Mesothelial cell of epicardium (in vitro differentiated cells): ENCODE results near the gene RAD51B. TPM values are rescaled to one million over a fixed set of nuclear protein-coding genes. Genes with fewer than 3 reads are reported as not detected.

ENCODE experiments used
- DNase-seq, 2 experiments: peaks; one replicate each; pipeline ENCODE4 v3.0.0; 2021; ENCODE audit warnings: low spot score in 2 of 2; ENCODE audit not compliant: unreplicated experiment in 2 of 2
- H3K27ac Mint-ChIP-seq: 2 replicates; pipeline ENCODE4 v1.8.0; 2021; ENCODE audit warnings: mixed read lengths
- H3K27me3 Mint-ChIP-seq: 2 replicates; pipeline ENCODE4 v1.8.0; 2021; ENCODE audit warnings: low read depth, mixed read lengths
- H3K36me3 Mint-ChIP-seq: 2 replicates; pipeline ENCODE4 v1.8.0; 2021; ENCODE audit warnings: mixed read lengths
- H3K4me1 Mint-ChIP-seq: 2 replicates; pipeline ENCODE4 v1.8.0; 2021; ENCODE audit warnings: mixed read lengths
- H3K4me3 Mint-ChIP-seq: 2 replicates; pipeline ENCODE4 v1.8.0; 2021; ENCODE audit warnings: mild to moderate bottlenecking, moderate library complexity, mixed read lengths
- H3K9me3 Mint-ChIP-seq: 2 replicates; pipeline ENCODE4 v1.8.0; 2021; ENCODE audit warnings: mixed read lengths
- CTCF ChIP-seq: fragments of 200-600 bp; sonication (generic); IDR thresholded peaks from one replicate; pipeline ENCODE4 v1.5.0; 2021; ENCODE audit warnings: antibody characterized with exemption; ENCODE audit not compliant: unreplicated experiment
- total RNA-seq: library from RNA; stranded (reverse); gene quantifications from 3 replicates; pipeline ENCODE4 v1.2.1, GENCODE V29; 2021

RAD51B gene
- total RNA-seq, 1 donor from 2014 or later, result 34.7 TPM

- Mint-ChIP-seq H3K27me3 (no peaks in the 10 kb centered on the region), H3K9me3 (peaks cover 12% of the 10 kb centered on the region), H3K36me3 (no peaks in the 10 kb centered on the region), H3K4me1 (peaks cover 40% of the 10 kb centered on the region), H3K27ac (peak overlapping the region; percentile 87), H3K4me3 (no peak overlapping the region)
- TF ChIP-seq CTCF, result no peak
- no peak for DNase-seq
These were observed 391.8 kb downstream of the RAD51B start for GRCh38 chr14:68211421-68211820.

- Mint-ChIP-seq H3K9me3 (peaks cover 11% of the 10 kb centered on the region), H3K4me3 (no peak overlapping the region), H3K27ac (no peak overlapping the region), H3K27me3 (no peaks in the 10 kb centered on the region), H3K36me3 (no peaks in the 10 kb centered on the region), H3K4me1 (peaks cover 43% of the 10 kb centered on the region)
- DNase-seq, result no peak
- no peak for TF ChIP-seq CTCF
These were observed 392.3 kb downstream of the RAD51B start for GRCh38 chr14:68211886-68212285.

GRCh38 chr14:68212361-68212760 is 392.8 kb downstream of the RAD51B start:
- Mint-ChIP-seq H3K27me3 (no peaks in the 10 kb centered on the region), H3K9me3 (peaks cover 11% of the 10 kb centered on the region), H3K4me3 (no peak overlapping the region), H3K36me3 (no peaks in the 10 kb centered on the region), H3K27ac (no peak overlapping the region), H3K4me1 (peaks cover 46% of the 10 kb centered on the region)
- no peak for TF ChIP-seq CTCF
- no peak for DNase-seq

GRCh38 chr14:68214431-68214830 is 394.9 kb downstream of the RAD51B start:
- H3K36me3 Mint-ChIP-seq, result no peaks in the 10 kb centered on the region
- H3K4me1 Mint-ChIP-seq, result peaks cover 54% of the 10 kb centered on the region
- H3K4me3 Mint-ChIP-seq, result no peak overlapping the region
- peak overlapping the region; percentile 73 for H3K27ac Mint-ChIP-seq
- H3K27me3 Mint-ChIP-seq, result no peaks in the 10 kb centered on the region
- no peak for TF ChIP-seq CTCF
- no peak for DNase-seq
- H3K9me3 Mint-ChIP-seq, result peaks cover 11% of the 10 kb centered on the region

- TF ChIP-seq CTCF, result no peak
- no peaks in the 10 kb centered on the region for H3K27me3 Mint-ChIP-seq
- H3K4me3 Mint-ChIP-seq, result no peak overlapping the region
- no peak for DNase-seq
- peaks cover 11% of the 10 kb centered on the region for H3K9me3 Mint-ChIP-seq
- H3K36me3 Mint-ChIP-seq, result no peaks in the 10 kb centered on the region
- peaks cover 48% of the 10 kb centered on the region for H3K4me1 Mint-ChIP-seq
- peak overlapping the region; percentile 13 for H3K27ac Mint-ChIP-seq
These were observed 396.1 kb downstream of the RAD51B start for GRCh38 chr14:68215629-68216028.

GRCh38 chr14:68216079-68216478 is 396.5 kb downstream of the RAD51B start:
- peaks cover 1% of the 10 kb centered on the region for H3K36me3 Mint-ChIP-seq
- no peak for TF ChIP-seq CTCF
- H3K4me1 Mint-ChIP-seq, result peaks cover 43% of the 10 kb centered on the region
- H3K27ac Mint-ChIP-seq, result peak overlapping the region; percentile 42
- no peaks in the 10 kb centered on the region for H3K27me3 Mint-ChIP-seq
- no peak for DNase-seq
- no peak overlapping the region for H3K4me3 Mint-ChIP-seq
- H3K9me3 Mint-ChIP-seq, result peaks cover 14% of the 10 kb centered on the region
